Epidermal melanocyte (primary cell): ENCODE measurements around the gene CAMKMT.

ENCODE experiments used
- DNase-seq: peaks from one replicate; pipeline ENCODE4 v3.0.0; 2011; ENCODE audit warnings: low spot score; ENCODE audit not compliant: insufficient read length

Gene CAMKMT

GRCh38 chr2:44361330-44362206, at the start of gene CAMKMT, which contains the start of gene PREPL:
Gene CAMKMT (plus strand): TSS chr2:44361947.
Gene PREPL (minus strand): TSS chr2:44361494. CDS start chr2:44346342, 15,152 bp downstream.
- peak; percentile 93 for DNase-seq

- DNase-seq: no peak
Measured at GRCh38 chr2:44314362-44314761, 47.4 kb upstream of the CAMKMT start.

- DNase-seq: no peak
Measured at GRCh38 chr2:44315945-44316344, 45.8 kb upstream of the CAMKMT start.

GRCh38 chr2:44320832-44321231, 40.9 kb upstream of the CAMKMT start:
- DNase-seq: no peak

- no peak for DNase-seq
Measured at GRCh38 chr2:44321360-44321759, 40.4 kb upstream of the CAMKMT start.

GRCh38 chr2:44324971-44325426, 36.7 kb upstream of the CAMKMT start:
- DNase-seq: no peak

- DNase-seq: no peak
Measured at GRCh38 chr2:44325897-44326296, 35.9 kb upstream of the CAMKMT start.

- no peak for DNase-seq
Measured at GRCh38 chr2:44326548-44327264, 35.0 kb upstream of the CAMKMT start.

GRCh38 chr2:44328750-44329149, 33.0 kb upstream of the CAMKMT start:
- no peak for DNase-seq

GRCh38 chr2:44329343-44329742, 32.4 kb upstream of the CAMKMT start:
- no peak for DNase-seq

GRCh38 chr2:44330801-44331200, 30.9 kb upstream of the CAMKMT start:
- no peak for DNase-seq

- DNase-seq: no peak
Measured at GRCh38 chr2:44333994-44334393, 27.8 kb upstream of the CAMKMT start.

- DNase-seq: no peak
Measured at GRCh38 chr2:44335806-44336538, 25.8 kb upstream of the CAMKMT start.

GRCh38 chr2:44342854-44343253, 18.9 kb upstream of the CAMKMT start:
- DNase-seq: no peak

GRCh38 chr2:44347526-44347925, 14.2 kb upstream of the CAMKMT start:
- DNase-seq: no peak

GRCh38 chr2:44348400-44348799, 13.3 kb upstream of the CAMKMT start:
- DNase-seq: no peak

GRCh38 chr2:44349506-44349905, 12.2 kb upstream of the CAMKMT start:
- no peak for DNase-seq

- DNase-seq: no peak
Measured at GRCh38 chr2:44351088-44351487, 10.7 kb upstream of the CAMKMT start.

- DNase-seq: no peak
Measured at GRCh38 chr2:44351676-44352075, 10.1 kb upstream of the CAMKMT start.

GRCh38 chr2:44352510-44352909, 9.2 kb upstream of the CAMKMT start:
- DNase-seq: no peak

- DNase-seq: no peak
Measured at GRCh38 chr2:44354761-44355160, 7.0 kb upstream of the CAMKMT start.

- no peak for DNase-seq
Measured at GRCh38 chr2:44358503-44358902, 3.2 kb upstream of the CAMKMT start.
